MG63 (cell line): ENCODE data around the gene CRMP1. TPM values are rescaled to one million over a fixed set of nuclear protein-coding genes. Genes with fewer than 3 reads are reported as not detected.
"Not testable (repeated sequence)": the region's sequence is repeated elsewhere in the genome, so short reads cannot be mapped to it uniquely, and the experiment has no call there.

Source experiments
- DNase-seq: peaks from one replicate; pipeline ENCODE4 v3.0.0-alpha.2; 2020
- H3K27me3 ChIP-seq: fragments of 250-450 bp; sonication (Bioruptor Pico); 2 replicates; pipeline ENCODE4 v1.5.1; 2020; ENCODE audit warnings: mild to moderate bottlenecking, moderate library complexity
- H3K36me3 ChIP-seq: fragments of 250-450 bp; sonication (Bioruptor Pico); 2 replicates; pipeline ENCODE4 v1.5.1; 2020; ENCODE audit warnings: mild to moderate bottlenecking, moderate library complexity
- H3K4me3 ChIP-seq: fragments of 250-450 bp; sonication (Bioruptor Pico); 2 replicates; pipeline ENCODE4 v1.5.1; 2020; ENCODE audit warnings: mild to moderate bottlenecking, moderate library complexity
- H3K9me3 ChIP-seq: fragments of 250-450 bp; sonication (Bioruptor Pico); 2 replicates; pipeline ENCODE4 v1.5.1; 2020; ENCODE audit warnings: mild to moderate bottlenecking, moderate library complexity
- total RNA-seq: library from RNA; depleted of rRNA; stranded (reverse); fragments of >200 nt; shearing (Covaris generic); gene quantifications from 2 replicates; pipeline ENCODE4 v1.2.3, GENCODE V29; 2014; ENCODE audit warnings: low replicate concordance

CRMP1 gene
- total RNA-seq, 1 experiment from 2014 or later, result not detected

- H3K36me3 ChIP-seq, result no peaks in the 10 kb centered on the region
- no peaks in the 10 kb centered on the region for H3K27me3 ChIP-seq
- H3K9me3 ChIP-seq, result no peaks in the 10 kb centered on the region
- no peak for DNase-seq
- no peak overlapping the region for H3K4me3 ChIP-seq
Measured at GRCh38 chr4:5822619-5823018, 70.3 kb downstream of the CRMP1 start.

- Histone ChIP-seq H3K9me3 (no peaks in the 10 kb centered on the region), H3K36me3 (no peaks in the 10 kb centered on the region), H3K27me3 (no peaks in the 10 kb centered on the region), H3K4me3 (no peak overlapping the region)
- DNase-seq, result no peak
Measured at GRCh38 chr4:5821665-5822358, 71.1 kb downstream of the CRMP1 start.

- Histone ChIP-seq H3K36me3 (no peaks in the 10 kb centered on the region), H3K4me3 (no peak overlapping the region), H3K27me3 (no peaks in the 10 kb centered on the region), H3K9me3 (no peaks in the 10 kb centered on the region)
- no peak for DNase-seq
Measured at GRCh38 chr4:5816851-5817375, 76.0 kb downstream of the CRMP1 start.

GRCh38 chr4:5816101-5816500, 76.8 kb downstream of the CRMP1 start:
- DNase-seq, result no peak
- Histone ChIP-seq H3K4me3 (no peak overlapping the region), H3K36me3 (no peaks in the 10 kb centered on the region), H3K9me3 (no peaks in the 10 kb centered on the region), H3K27me3 (no peaks in the 10 kb centered on the region)

GRCh38 chr4:5815641-5816040, 77.2 kb downstream of the CRMP1 start:
- H3K4me3 ChIP-seq, result no peak overlapping the region
- no peaks in the 10 kb centered on the region for H3K36me3 ChIP-seq
- H3K27me3 ChIP-seq, result no peaks in the 10 kb centered on the region
- no peaks in the 10 kb centered on the region for H3K9me3 ChIP-seq
- no peak for DNase-seq

- Histone ChIP-seq H3K9me3 (no peaks in the 10 kb centered on the region), H3K4me3 (no peak overlapping the region), H3K27me3 (no peaks in the 10 kb centered on the region), H3K36me3 (no peaks in the 10 kb centered on the region)
- no peak for DNase-seq
Measured at GRCh38 chr4:5814421-5814820, 78.5 kb downstream of the CRMP1 start.

- no peaks in the 10 kb centered on the region for H3K27me3 ChIP-seq
- no peak overlapping the region for H3K4me3 ChIP-seq
- H3K9me3 ChIP-seq, result no peaks in the 10 kb centered on the region
- no peaks in the 10 kb centered on the region for H3K36me3 ChIP-seq
- DNase-seq, result no peak
Measured at GRCh38 chr4:5813882-5814255, 79.0 kb downstream of the CRMP1 start.

- DNase-seq, result no peak
- no peak overlapping the region for H3K4me3 ChIP-seq
- H3K27me3 ChIP-seq, result no peaks in the 10 kb centered on the region
- no peaks in the 10 kb centered on the region for H3K9me3 ChIP-seq
- H3K36me3 ChIP-seq, result no peaks in the 10 kb centered on the region
Measured at GRCh38 chr4:5812506-5813229, 80.2 kb downstream of the CRMP1 start.

- H3K27me3 ChIP-seq, H3K9me3 ChIP-seq, H3K4me3 ChIP-seq, H3K36me3 ChIP-seq, DNase-seq: not testable (repeated sequence)
Measured at GRCh38 chr4:5812057-5812456, 80.8 kb downstream of the CRMP1 start.

- Histone ChIP-seq H3K4me3 (no peak overlapping the region), H3K9me3 (no peaks in the 10 kb centered on the region), H3K27me3 (no peaks in the 10 kb centered on the region), H3K36me3 (no peaks in the 10 kb centered on the region)
- no peak for DNase-seq
Measured at GRCh38 chr4:5810770-5811430, 82.0 kb downstream of the CRMP1 start.

GRCh38 chr4:5810151-5810550, 82.7 kb downstream of the CRMP1 start:
- Histone ChIP-seq H3K36me3 (no peaks in the 10 kb centered on the region), H3K4me3 (no peak overlapping the region), H3K9me3 (no peaks in the 10 kb centered on the region), H3K27me3 (no peaks in the 10 kb centered on the region)
- DNase-seq, result no peak

GRCh38 chr4:5809216-5809776, 83.6 kb downstream of the CRMP1 start:
- no peaks in the 10 kb centered on the region for H3K9me3 ChIP-seq
- H3K4me3 ChIP-seq, result no peak overlapping the region
- H3K27me3 ChIP-seq, result no peaks in the 10 kb centered on the region
- H3K36me3 ChIP-seq, result no peaks in the 10 kb centered on the region
- no peak for DNase-seq

GRCh38 chr4:5808081-5808741, 84.7 kb downstream of the CRMP1 start:
- Histone ChIP-seq H3K9me3 (no peaks in the 10 kb centered on the region), H3K4me3 (no peak overlapping the region), H3K27me3 (no peaks in the 10 kb centered on the region), H3K36me3 (no peaks in the 10 kb centered on the region)
- DNase-seq, result no peak

- Histone ChIP-seq H3K36me3 (no peaks in the 10 kb centered on the region), H3K27me3 (no peaks in the 10 kb centered on the region), H3K4me3 (no peak overlapping the region), H3K9me3 (no peaks in the 10 kb centered on the region)
- no peak for DNase-seq
Measured at GRCh38 chr4:5805270-5805669, 87.6 kb downstream of the CRMP1 start.

- DNase-seq, result no peak
- Histone ChIP-seq H3K36me3 (no peaks in the 10 kb centered on the region), H3K9me3 (no peaks in the 10 kb centered on the region), H3K27me3 (no peaks in the 10 kb centered on the region), H3K4me3 (no peak overlapping the region)
Measured at GRCh38 chr4:5804656-5805055, 88.2 kb downstream of the CRMP1 start.

GRCh38 chr4:5802565-5802964, 90.3 kb downstream of the CRMP1 start:
- Histone ChIP-seq H3K36me3 (no peaks in the 10 kb centered on the region), H3K27me3 (no peaks in the 10 kb centered on the region), H3K4me3 (no peak overlapping the region), H3K9me3 (no peaks in the 10 kb centered on the region)
- DNase-seq, result no peak

GRCh38 chr4:5801696-5802095, 91.2 kb downstream of the CRMP1 start:
- Histone ChIP-seq H3K4me3 (no peak overlapping the region), H3K36me3 (no peaks in the 10 kb centered on the region), H3K27me3 (no peaks in the 10 kb centered on the region), H3K9me3 (no peaks in the 10 kb centered on the region)
- no peak for DNase-seq
